Ovary (tissue), 3 donors: Measurements from ENCODE around the gene ZNF132.

Experiments used
- EP300 ChIP-seq: sonication (generic); formaldehyde crosslinking; IDR thresholded peaks from one replicate; pipeline ENCODE4 v1.6.1; 2017; ENCODE audit warnings: antibody characterized with exemption
- POLR2A ChIP-seq: fragments of 450-650 bp; IDR thresholded peaks from one replicate; pipeline ENCODE4 v1.6.1; 2017; ENCODE audit warnings: antibody characterized with exemption, mild to moderate bottlenecking, moderate library complexity
- TF ChIP-seq, protein P1 (sequence below), 3 donors: fragments of 450-650 bp in 2 of 3; fragments of 200-600 bp in 1 of 3; IDR thresholded peaks; one replicate each; pipeline versions ENCODE4 v1.5.1 to v1.8.0; 2016 to 2022; ENCODE audit warnings: antibody characterized with exemption in 3 of 3, mild to moderate bottlenecking in 1 of 3
- donor health status: DM: no; HTN: no; CAD: no.

DNA sequence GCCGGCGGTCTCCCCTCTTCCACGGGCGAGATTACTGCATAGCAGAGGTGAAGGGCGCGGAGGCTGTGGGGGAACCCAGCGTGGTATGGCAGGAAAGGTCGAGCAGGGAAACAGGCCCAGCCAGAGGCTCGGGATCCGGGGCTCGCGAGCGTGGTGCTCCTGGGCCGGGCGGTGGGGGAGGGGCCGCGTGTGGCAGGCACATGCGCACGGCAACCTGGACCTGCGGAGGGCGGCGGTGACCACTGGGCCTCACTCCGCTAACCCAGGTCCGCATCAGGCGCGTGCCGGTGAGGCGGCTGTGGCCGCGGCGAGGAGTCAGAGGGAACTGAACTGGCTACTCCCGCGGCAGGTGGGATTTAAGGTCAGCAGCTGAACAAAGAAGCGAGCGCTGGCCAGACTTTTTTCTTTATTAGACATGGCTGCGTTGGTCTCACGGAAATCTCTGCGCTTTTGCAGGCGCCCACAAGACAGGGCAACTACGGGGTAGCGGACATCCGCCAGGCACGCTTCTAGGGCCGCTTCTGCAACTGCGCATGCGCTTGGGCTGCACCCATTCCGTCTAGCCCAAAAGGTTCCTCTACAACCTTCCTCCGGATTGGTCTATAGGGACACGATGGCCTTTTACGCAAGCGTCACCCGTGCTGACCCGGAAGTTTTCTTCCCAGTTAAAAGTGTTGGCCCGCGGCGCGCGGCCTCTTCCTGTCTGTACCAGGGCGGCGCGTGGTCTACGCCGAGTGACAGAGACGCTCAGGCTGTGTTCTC is 53.2 kb downstream of the ZNF132 start, which contains the start of gene RPS5:
- TF ChIP-seq, protein P1, sequence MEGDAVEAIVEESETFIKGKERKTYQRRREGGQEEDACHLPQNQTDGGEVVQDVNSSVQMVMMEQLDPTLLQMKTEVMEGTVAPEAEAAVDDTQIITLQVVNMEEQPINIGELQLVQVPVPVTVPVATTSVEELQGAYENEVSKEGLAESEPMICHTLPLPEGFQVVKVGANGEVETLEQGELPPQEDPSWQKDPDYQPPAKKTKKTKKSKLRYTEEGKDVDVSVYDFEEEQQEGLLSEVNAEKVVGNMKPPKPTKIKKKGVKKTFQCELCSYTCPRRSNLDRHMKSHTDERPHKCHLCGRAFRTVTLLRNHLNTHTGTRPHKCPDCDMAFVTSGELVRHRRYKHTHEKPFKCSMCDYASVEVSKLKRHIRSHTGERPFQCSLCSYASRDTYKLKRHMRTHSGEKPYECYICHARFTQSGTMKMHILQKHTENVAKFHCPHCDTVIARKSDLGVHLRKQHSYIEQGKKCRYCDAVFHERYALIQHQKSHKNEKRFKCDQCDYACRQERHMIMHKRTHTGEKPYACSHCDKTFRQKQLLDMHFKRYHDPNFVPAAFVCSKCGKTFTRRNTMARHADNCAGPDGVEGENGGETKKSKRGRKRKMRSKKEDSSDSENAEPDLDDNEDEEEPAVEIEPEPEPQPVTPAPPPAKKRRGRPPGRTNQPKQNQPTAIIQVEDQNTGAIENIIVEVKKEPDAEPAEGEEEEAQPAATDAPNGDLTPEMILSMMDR (IDR thresholded peaks at IDR 0.05) = no peak
- TF ChIP-seq POLR2A = peak; percentile 82
- no peak for TF ChIP-seq EP300
